Measurements from ENCODE around the gene HNRNPA0. TPM values are rescaled to one million over a fixed set of nuclear protein-coding genes. Genes with fewer than 3 reads are reported as not detected.

HNRNPA0 gene
- total and polyA plus RNA-seq, 2 of the 8 experiments (the other 6 are each of a cell fraction or from before 2014, with no cell fraction given): 22.0 to 71.3 TPM

- DNase-seq (ENCODE audit: low read depth in 1 of 2, low spot score in 2 of 2): no peak
- POLR2A ChIA-PET (ENCODE audit: partially characterized antibody): interaction anchor here (1.2 kb wide), 1 partner anchor 22 kb away, joined by 3 read pairs; no protein-coding TSS in a partner anchor
Measured at GRCh38 chr5:137728048-137728447, 26.1 kb downstream of the HNRNPA0 start.

More at GRCh38 chr5:137728048-137728447, 26.1 kb downstream of the HNRNPA0 start:
- no peak overlapping the region for H3K4me2 ChIP-seq (ENCODE audit: insufficient read depth in 1 of 2, low read depth in 2 of 2, low read length in 2 of 2)
- H2AFZ ChIP-seq (ENCODE audit: low read length): no peak overlapping the region
- no peak overlapping the region for H2BK15ac ChIP-seq (ENCODE audit: low read length)
- 80% methylated on average over 1 of the region's 1 CpG; no CpG with 5 or more reads in 1 of the 2 experiments for WGBS, 2 experiments (ENCODE audit: extremely low coverage in 1 of 2, insufficient coverage in 1 of 2, insufficient read length in 1 of 2, insufficient replicate concordance in 2 of 2, low coverage in 1 of 2, low lambda C conversion rate in 2 of 2, missing lambda C conversion rate in 1 of 2)
- H3K14ac ChIP-seq (ENCODE audit: insufficient read length): no peak overlapping the region
- H3K4ac ChIP-seq (replicated peaks; ENCODE audit: insufficient read length, low read depth, low read length): no peak overlapping the region
- H3K36me3 ChIP-seq (ENCODE audit: control insufficient read depth in 2 of 4, insufficient read depth in 4 of 4, low read length in 3 of 4): no peaks in the 10 kb centered on the region
- H3K79me2 ChIP-seq (ENCODE audit: control insufficient read depth in 1 of 2, insufficient read depth in 2 of 2, low read length in 2 of 2): peaks cover 0 to 36% of the 10 kb centered on the region in 2 experiments; a peak in 2 of 4 replicates
- no peak for FAIRE-seq
- no peak overlapping the region for H2BK20ac ChIP-seq (ENCODE audit: low read length)
- no peak overlapping the region for H4K5ac ChIP-seq (ENCODE audit: insufficient read length, low read depth, low read length)
- no peak overlapping the region for H4K8ac ChIP-seq (ENCODE audit: extremely low read depth, insufficient read depth, low read length)
- no peak overlapping the region for H3K27ac ChIP-seq (ENCODE audit: low read depth, low read length)
- H4K91ac ChIP-seq (replicated peaks; ENCODE audit: insufficient read length, low read length): no peak overlapping the region
- no peaks in the 10 kb centered on the region; the same call in 1 of the 2 replicates for H3K23me2 ChIP-seq (ENCODE audit: low read depth, low read length)
- no peak overlapping the region for H3K56ac ChIP-seq (replicated peaks; ENCODE audit: insufficient read length, low read depth, low read length)
- no peak overlapping the region for H2BK5ac ChIP-seq (ENCODE audit: low read depth, low read length)
- no peak overlapping the region for H3K23ac ChIP-seq (ENCODE audit: insufficient read length)
- CTCF ChIA-PET (ENCODE audit: partially characterized antibody): interaction anchor here (0.7 to 4.4 kb wide), 10 partner anchors 8 to 97 kb away, joined by 3 to 37 read pairs (median 4); partner anchors contain the start of gene KLHL3
- H3K79me1 ChIP-seq (ENCODE audit: low read depth, low read length): no peaks in the 10 kb centered on the region
- H4K20me1 ChIP-seq (replicated peaks in 1 of 2; ENCODE audit: control insufficient read depth in 1 of 2, insufficient read depth in 2 of 2, low read length in 2 of 2): no peaks in the 10 kb centered on the region
- TF ChIP-seq CTCF (IDR thresholded peaks at IDR 0.05; ENCODE audit: control extremely low read depth in 1 of 3, insufficient read depth in 1 of 3, low read depth in 1 of 3, low read length in 3 of 3): peak in 2 of 3 experiments; percentile 1 to 17; a peak in 2 of 4 replicates
- TF ChIP-seq RAD21 (IDR thresholded peaks at IDR 0.05 in 1 of 2, conservative IDR thresholded peaks at IDR 0.05 in 1 of 2; ENCODE audit: low read depth in 2 of 2, low read length in 2 of 2): peak; percentile 35 to 39; a peak in 3 of 4 replicates
- no peak for TF ChIP-seq SIRT6 (IDR thresholded peaks at IDR 0.05; ENCODE audit: low read length)
- no peak overlapping the region for H3K9ac ChIP-seq (replicated peaks in 1 of 4; ENCODE audit: extremely low read depth in 1 of 4, low read depth in 3 of 4, low read length in 3 of 4)
- no peak overlapping the region for H2AK5ac ChIP-seq (ENCODE audit: low read depth, low read length)
- no peaks in the 10 kb centered on the region for H3K9me3 ChIP-seq (ENCODE audit: insufficient read depth in 2 of 2, low read depth in 1 of 2, low read length in 1 of 2)
- no peak overlapping the region for H2BK12ac ChIP-seq (ENCODE audit: low read depth, low read length)
- no peak overlapping the region for H3K4me3 ChIP-seq (ENCODE audit: extremely low read depth in 1 of 4, insufficient read depth in 2 of 4, low read depth in 3 of 4, low read length in 4 of 4)
- no peaks in the 10 kb centered on the region for H3K27me3 ChIP-seq (replicated peaks in 1 of 4; ENCODE audit: control insufficient read depth in 3 of 4, extremely low read depth in 1 of 4, insufficient read depth in 3 of 4, low read length in 3 of 4)
- no peak overlapping the region for H2BK120ac ChIP-seq (replicated peaks; ENCODE audit: low read depth, low read length)
- H3K18ac ChIP-seq (ENCODE audit: extremely low read depth, low read length): no peak overlapping the region
- H3K4me1 ChIP-seq (replicated peaks in 1 of 4; ENCODE audit: control insufficient read depth in 3 of 4, insufficient read depth in 4 of 4, low read length in 3 of 4): no peaks in the 10 kb centered on the region; a peak in 1 of 7 replicates

Measured in H1 (cell line).